HG03095 (cell line): Measurements from ENCODE around the gene IFNL2.

Experiments used
- ATAC-seq: cut with Tn5 transposase; IDR thresholded peaks from one replicate; pipeline ENCODE4 v1.9.1; 2021; ENCODE audit warnings: moderate library complexity; ENCODE audit not compliant: unreplicated experiment

The IFNL2 gene

DNA sequence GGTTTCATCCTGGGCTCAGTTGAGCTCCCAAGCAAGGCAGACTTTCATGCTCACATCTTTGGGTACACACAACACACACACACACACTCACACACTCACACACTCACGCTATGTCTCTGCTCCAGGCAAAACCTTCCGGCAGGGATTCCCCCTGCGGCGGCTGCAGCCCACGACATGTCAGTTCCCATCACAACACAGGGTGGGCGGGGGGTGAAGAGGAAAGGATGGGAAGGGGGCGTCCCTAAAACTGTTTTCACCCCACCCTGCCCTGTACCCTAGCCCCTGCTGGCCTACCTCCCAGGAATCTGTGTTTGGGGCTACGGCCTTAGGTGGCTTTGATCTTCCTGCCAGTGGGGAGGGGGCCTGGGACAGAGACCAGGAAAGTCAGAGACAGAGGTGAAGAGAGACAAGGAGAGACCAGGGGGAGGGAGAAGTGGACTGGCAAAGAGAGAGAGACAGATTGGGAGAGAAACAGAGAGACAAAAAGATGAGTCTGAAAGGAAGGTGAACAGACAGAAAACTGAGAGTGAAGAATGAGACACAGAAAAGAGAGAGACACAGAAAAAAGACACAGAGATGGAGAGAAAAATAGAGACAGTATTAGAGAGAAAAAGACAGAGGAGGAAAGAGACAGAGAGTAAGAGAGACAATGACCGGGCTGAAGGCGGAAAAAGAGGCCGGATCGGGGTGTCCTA lies 48.6 kb downstream of the IFNL2 start:
- ATAC-seq, result no peak

DNA sequence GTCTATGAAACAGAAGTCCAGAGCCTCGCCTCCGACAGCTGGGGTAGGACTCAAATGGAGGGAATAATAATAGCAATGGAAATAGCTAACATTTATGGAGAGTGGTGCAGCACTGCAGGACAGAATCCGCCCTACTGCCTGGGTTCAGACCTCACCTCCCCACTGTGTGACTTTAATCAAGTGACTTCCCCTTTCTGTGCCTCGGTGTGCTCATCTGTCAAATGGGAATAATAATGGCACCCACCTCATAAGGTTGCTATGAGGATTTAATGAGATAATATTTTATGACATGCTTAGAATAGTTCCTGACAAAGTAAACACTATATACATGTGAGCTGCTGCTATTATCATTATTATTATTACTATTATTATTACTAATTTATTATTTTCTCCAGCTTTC lies 49.3 kb downstream of the IFNL2 start:
- ATAC-seq, result no peak

DNA sequence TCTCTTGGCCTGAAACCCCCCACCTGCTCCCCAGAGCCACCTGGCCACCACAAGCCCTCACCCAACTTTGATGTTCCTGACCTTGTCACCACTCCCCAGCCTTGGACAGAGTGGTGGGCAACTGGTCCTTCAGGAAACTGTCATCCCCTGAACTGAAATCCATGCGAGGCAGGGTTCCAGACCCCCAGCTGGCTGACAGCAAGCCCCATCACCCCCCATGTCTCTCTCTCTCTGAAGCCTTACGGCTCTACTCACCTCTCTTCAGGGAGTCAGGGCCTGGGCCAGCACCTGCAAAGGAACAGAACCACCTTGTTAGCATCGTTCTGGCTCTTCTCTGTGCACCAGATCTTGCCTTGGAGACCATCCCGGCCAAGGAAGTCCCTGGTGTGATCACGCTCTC lies 49.9 kb downstream of the IFNL2 start:
- no peak for ATAC-seq

DNA sequence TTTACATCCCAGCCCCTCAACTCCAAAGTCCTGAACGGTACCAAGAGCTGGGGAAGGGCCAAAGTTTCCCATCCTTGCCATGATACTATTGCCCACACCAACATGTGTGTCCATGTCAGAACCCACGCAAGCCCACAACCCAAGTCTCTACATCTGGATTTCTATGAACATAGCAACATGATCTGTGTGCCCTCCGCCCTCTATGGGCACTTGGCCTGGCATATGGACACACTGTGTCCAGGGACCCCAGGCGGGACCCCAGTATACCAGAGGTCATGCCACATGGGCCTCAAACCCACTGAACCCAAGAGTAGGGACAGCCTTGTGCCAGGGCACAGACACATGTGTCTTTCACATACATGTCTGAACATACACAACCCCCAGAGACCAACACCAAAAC lies 50.5 kb downstream of the IFNL2 start:
- no peak for ATAC-seq

DNA sequence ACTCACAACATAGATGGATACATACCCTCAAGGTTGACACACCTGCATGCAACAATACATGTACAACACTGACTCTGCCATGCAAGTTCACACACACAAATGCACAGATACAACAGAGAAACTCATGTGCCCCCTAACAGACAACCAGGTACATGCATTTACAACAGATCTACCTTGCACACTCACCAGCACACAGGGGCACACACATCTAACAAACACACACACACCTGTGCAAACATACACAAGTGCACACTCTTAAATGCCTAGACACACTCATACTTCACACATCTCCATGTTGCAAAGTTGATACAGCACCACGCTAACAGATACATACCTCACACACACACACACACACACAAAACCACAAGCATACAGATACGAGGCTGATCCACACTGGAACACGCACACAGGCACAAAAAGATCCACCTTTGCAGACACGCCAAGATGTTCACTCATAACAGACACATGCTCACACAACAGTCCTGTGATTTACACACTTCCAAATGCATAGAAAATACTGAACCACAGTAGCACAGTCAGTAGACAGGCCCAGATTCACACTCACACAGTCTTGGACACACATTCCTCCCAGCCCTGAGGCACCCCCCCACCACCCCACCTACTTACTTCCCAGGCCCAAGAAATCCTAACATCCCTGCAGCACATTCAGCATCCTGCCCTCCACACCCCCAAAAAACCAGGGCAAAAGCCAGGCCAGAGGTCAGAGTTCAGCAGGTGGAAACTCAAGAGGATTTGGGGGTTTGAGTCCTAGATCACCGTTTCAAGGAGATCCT lies 51.1 kb downstream of the IFNL2 start:
- ATAC-seq, result no peak
